ENCODE results near the gene SERTAD3. TPM values are rescaled to one million over a fixed set of nuclear protein-coding genes. Genes with fewer than 3 reads are reported as not detected.

SERTAD3 gene
- 23.3 and 25.6 TPM in 2 replicates for total RNA-seq (2012; rRNA removed)
- polyA plus RNA-seq (2012; rRNA removed), result 17.9 and 20.5 TPM in 2 replicates
- polyA plus RNA-seq (2012; cell fraction: cytosol; rRNA removed), result 11.3 and 12.1 TPM in 2 replicates
- 9.0 and 10.8 TPM in 2 replicates for polyA plus RNA-seq (2012; cell fraction: nucleus; rRNA removed; ENCODE audit: low replicate concordance)
- percentile 86 among the genes with signal in this experiment for Bru-seq, nascent RNA
- percentile 69 among the genes with signal in this experiment for BruChase-seq, experiment 1, labeled RNA remaining after a 6-hour chase
- percentile 75 among the genes with signal in this experiment for BruChase-seq, experiment 2, labeled RNA remaining after a 2-hour chase
- long read RNA-seq, transcript SERTAD3-201 (2 exons, 1,734 nt), result major isoform, 28 of 33 reads
- long read RNA-seq, partial matches to known transcripts, result 0 of 33 reads
- long read RNA-seq, other reads (novel, unspliced or antisense), result 5 of 33 reads

GRCh38 chr19:40444000-40444824 lies at the start of gene SERTAD3:
SERTAD3 (minus strand) TSS chr19:40444335; CDS start chr19:40442080, 2,255 bp downstream.
- H2AK9ac ChIP-seq (replicated peaks; ENCODE audit: low read depth, low read length, poor library complexity), result peak within 1 kb of the TSS; percentile 100
- peak; percentile 80 for ATAC-seq (ENCODE audit: low read depth)
- H3K36me3 ChIP-seq (ENCODE audit: control insufficient read depth, insufficient read depth, low read length), result peaks cover 25% of the 10 kb centered on the region
- peak within 1 kb of the TSS; percentile 99 for H3K14ac ChIP-seq (replicated peaks; ENCODE audit: low read depth, low read length)
- peak within 1 kb of the TSS; percentile 94 for H3K18ac ChIP-seq (ENCODE audit: low read depth, low read length)
- H3K4me3 ChIP-seq (ENCODE audit: insufficient read depth, low read depth, low read length), result peak within 1 kb of the TSS; percentile 70
- dilution Hi-C loops (cut with HindIII; ENCODE audit: low sequenced_read_pairs, unreplicated experiment) (no loop called here), intact Hi-C loops (cut with micrococcal nuclease) (loop anchor here (1.0 to 5.0 kb wide), 5 partner anchors 19 to 203 kb away; partner anchors contain the start of genes C19orf47, PLD3 and SERTAD1), in situ Hi-C loops (cut with MboI; ENCODE audit: low sequenced_read_pairs) (no loop called here)
- peak within 1 kb of the TSS; percentile 95 for H3K27ac ChIP-seq (ENCODE audit: insufficient read depth, low read length)
- H3K4me1 ChIP-seq (ENCODE audit: control insufficient read depth, insufficient read depth, low read length), result peaks cover 2% of the 10 kb centered on the region
- H2BK5ac ChIP-seq (ENCODE audit: low read depth, low read length, poor library complexity, severe bottlenecking), result peak within 1 kb of the TSS; percentile 95
- H2AK5ac ChIP-seq (ENCODE audit: low read depth, low read length), result peak within 1 kb of the TSS; percentile 99
- WGBS, 2 experiments (ENCODE audit: extremely low coverage in 2 of 2, insufficient read length in 1 of 2), result 0% methylated on average over 39 of the region's 72 CpGs; no CpG with 5 or more reads in 1 of the 2 experiments
- DNase-seq, result peak; percentile 91
- H3K9ac ChIP-seq (ENCODE audit: low read depth, low read length), result peak within 1 kb of the TSS; percentile 99
- no peaks in the 10 kb centered on the region; the same call in 1 of the 2 replicates for H3K9me1 ChIP-seq (ENCODE audit: insufficient read depth, low read length)
- H3K79me1 ChIP-seq (ENCODE audit: low read depth in 1 of 2, low read length in 2 of 2), result peaks cover 16 to 42% of the 10 kb centered on the region in 2 experiments; a peak in 3 of 4 replicates
- POLR2A ChIA-PET (ENCODE audit: unreplicated experiment), result no interaction called here
- peak within 1 kb of the TSS; percentile 100 for H2AFZ ChIP-seq (replicated peaks; ENCODE audit: low read length, poor library complexity)
- no TSS peak for BruUV-seq (replicated peaks)
- H2BK20ac ChIP-seq (ENCODE audit: low read depth, low read length), result peak within 1 kb of the TSS; percentile 64; the same call in 1 of the 2 replicates
- H4K20me1 ChIP-seq (ENCODE audit: insufficient read depth, low read length), result peaks cover 33% of the 10 kb centered on the region
- H2BK120ac ChIP-seq (ENCODE audit: low read depth, low read length), result peak within 1 kb of the TSS; percentile 93
- peak within 1 kb of the TSS; percentile 99 for H3K23ac ChIP-seq (ENCODE audit: low read depth, low read length)
- peak within 1 kb of the TSS; percentile 99 for H4K91ac ChIP-seq (ENCODE audit: insufficient read depth, low read depth, low read length)
- CTCF ChIA-PET, result interaction anchor here (0.6 kb wide), 1 partner anchor 544 kb away, joined by 3 read pairs; no protein-coding TSS in a partner anchor
- H3K9me3 ChIP-seq (ENCODE audit: control insufficient read depth, insufficient read depth, low read length), result no peaks in the 10 kb centered on the region
- H4K5ac ChIP-seq (ENCODE audit: low read depth, low read length), result peak within 1 kb of the TSS; percentile 86
- peak within 1 kb of the TSS; percentile 92 for H3K4me2 ChIP-seq (ENCODE audit: low read depth, low read length)
- H3K27me3 ChIP-seq (ENCODE audit: control insufficient read depth, insufficient read depth, low read length), result no peaks in the 10 kb centered on the region
- peak within 1 kb of the TSS; percentile 88 to 100 for H4K8ac ChIP-seq (ENCODE audit: low read depth in 2 of 2, low read length in 2 of 2)
- peak within 1 kb of the TSS; percentile 97 for H3K56ac ChIP-seq (ENCODE audit: extremely low read depth, insufficient read depth, low read length)
- peak within 1 kb of the TSS; percentile 100 for H3K4ac ChIP-seq (ENCODE audit: low read depth, low read length)
- H2BK15ac ChIP-seq (ENCODE audit: low read depth, low read length), result peak within 1 kb of the TSS; percentile 99; the same call in 2 of the 3 replicates
- TF ChIP-seq USF2 (IDR thresholded peaks at IDR 0.05; ENCODE audit: low read depth, low read length) (peak; percentile 53; the same call in 1 of the 2 replicates), POLR2A (IDR thresholded peaks at IDR 0.05; ENCODE audit: low read depth, low read length) (peak; percentile 93), FOS (IDR thresholded peaks at IDR 0.05; ENCODE audit: low read depth, low read length) (peak; percentile 6; the same call in 1 of the 2 replicates), RFX5 (IDR thresholded peaks at IDR 0.05; ENCODE audit: low read depth, low read length) (no peak), MAFK (IDR thresholded peaks at IDR 0.05; ENCODE audit: low read depth, low read length) (no peak), NFE2L2 (IDR thresholded peaks at IDR 0.05; ENCODE audit: low read depth, low read length) (no peak), CEBPB (IDR thresholded peaks at IDR 0.05; ENCODE audit: low read depth, low read length) (no peak), MXI1 (IDR thresholded peaks at IDR 0.05; ENCODE audit: borderline replicate concordance, low read depth, low read length) (peak; percentile 60; the same call in 1 of the 2 replicates), RCOR1 (IDR thresholded peaks at IDR 0.05; ENCODE audit: insufficient replicate concordance, low read length) (no peak), SMC3 (IDR thresholded peaks at IDR 0.05; ENCODE audit: low read depth, low read length) (no peak), ELK1 (IDR thresholded peaks at IDR 0.05; ENCODE audit: borderline replicate concordance, low read depth, low read length) (no peak), RAD21 (IDR thresholded peaks at IDR 0.05; ENCODE audit: low read length) (no peak), BHLHE40 (IDR thresholded peaks at IDR 0.05; ENCODE audit: low read depth, low read length) (peak; percentile 85), CHD1 (IDR thresholded peaks at IDR 0.05; ENCODE audit: low read depth, low read length) (no peak)

All from IMR-90 (cell line).